ENCODE data around the gene CHD9. TPM values are rescaled to one million over a fixed set of nuclear protein-coding genes. Genes with fewer than 3 reads are reported as not detected.

Gene CHD9
- total RNA-seq = 34.0 and 35.6 TPM in 2 replicates

GRCh38 chr16:53054670-53055485, at the start of gene CHD9:
Gene CHD9 (plus strand): TSS chr16:53054991. CDS start chr16:53156090, 101,099 bp downstream.

GRCh38 chr16:53052519-53053501, 2.0 kb upstream of the CHD9 start, which contains the start of gene CHD9NB:
Gene CHD9NB (minus strand): TSS chr16:53052897. CDS start chr16:53044158, 8,739 bp downstream.

Other genes starting within 250 kb of the CHD9 start
- gene CHD9NB, start 2.1 kb upstream of the CHD9 start, total RNA-seq = 0.48 and 0.64 TPM in 2 replicates

Data from tracheal epithelial cell (primary cell).